NCI-H146 (cell line): ENCODE data around the gene ZDHHC4.
"Not testable (repeated sequence)": the region's sequence is repeated elsewhere in the genome, so short reads cannot be mapped to it uniquely, and the experiment has no call there.

Experiments used
- DNase-seq: peaks from one replicate; lab custom pipeline; 2025; lab: John Stamatoyannopoulos, UW

ZDHHC4 gene

GRCh38 chr7:6607651-6608051, 30.4 kb downstream of the ZDHHC4 start:
- no peak for DNase-seq

GRCh38 chr7:6608081-6608480, 30.8 kb downstream of the ZDHHC4 start:
- no peak for DNase-seq

GRCh38 chr7:6608794-6609193, 31.5 kb downstream of the ZDHHC4 start:
- no peak for DNase-seq

- DNase-seq, result no peak
These were observed 35.6 kb downstream of the ZDHHC4 start for GRCh38 chr7:6612819-6613218.

- no peak for DNase-seq
These were observed 36.5 kb downstream of the ZDHHC4 start for GRCh38 chr7:6613706-6614105.

GRCh38 chr7:6614953-6615722, 37.9 kb downstream of the ZDHHC4 start, which contains the start of gene ZNF853:
Gene ZNF853, plus strand, starts transcription at chr7:6615610. Its CDS starts 565 bp downstream, at chr7:6616175.
- peak; percentile 64 for DNase-seq

GRCh38 chr7:6615723-6616555, 38.7 kb downstream of the ZDHHC4 start:
- peak; percentile 81 for DNase-seq

GRCh38 chr7:6616854-6617643, 39.8 kb downstream of the ZDHHC4 start:
- DNase-seq, result no peak

GRCh38 chr7:6618621-6619020, 41.4 kb downstream of the ZDHHC4 start:
- no peak for DNase-seq

- no peak for DNase-seq
These were observed 42.7 kb downstream of the ZDHHC4 start for GRCh38 chr7:6619961-6620360.

- DNase-seq, result no peak
These were observed 44.2 kb downstream of the ZDHHC4 start for GRCh38 chr7:6621195-6622133.

GRCh38 chr7:6622134-6622710, 45.0 kb downstream of the ZDHHC4 start:
- no peak for DNase-seq

- DNase-seq, result no peak
These were observed 46.5 kb downstream of the ZDHHC4 start for GRCh38 chr7:6623589-6624245.

GRCh38 chr7:6624246-6624611, 47.0 kb downstream of the ZDHHC4 start:
- DNase-seq, result no peak

GRCh38 chr7:6628045-6628444, 50.8 kb downstream of the ZDHHC4 start:
- DNase-seq, result no peak

GRCh38 chr7:6630007-6630849, 53.0 kb downstream of the ZDHHC4 start:
- no peak for DNase-seq

GRCh38 chr7:6631605-6632004, 54.4 kb downstream of the ZDHHC4 start:
- no peak for DNase-seq

GRCh38 chr7:6634021-6634420, 56.8 kb downstream of the ZDHHC4 start:
- DNase-seq, result no peak

- not testable (repeated sequence) for DNase-seq
These were observed 57.7 kb downstream of the ZDHHC4 start for GRCh38 chr7:6634971-6635370.
